HCT116 (cell line): ENCODE data around the gene KLK13.

Source experiments
- ATF3 ChIP-seq: IDR thresholded peaks from 2 replicates; pipeline ENCODE4 v1.6.1; 2012
- CEBPB ChIP-seq: IDR thresholded peaks from 2 replicates; pipeline ENCODE4 v1.6.1; 2012; ENCODE audit warnings: low read depth
- CTCF ChIP-seq, 3 experiments: fragments of 200-600 bp in 1 of 3; sonication (generic) in 1 of 3; IDR thresholded peaks in 2 of 3; conservative IDR thresholded peaks in 1 of 3; 2 replicates each; pipeline ENCODE4 v1.5.1; 2012 to 2017; ENCODE audit warnings: low read depth in 2 of 3, low read length in 2 of 3, antibody characterized with exemption in 1 of 3, borderline replicate concordance in 1 of 3, control low read depth in 1 of 3, mild to moderate bottlenecking in 1 of 3, mixed read lengths in 1 of 3, mixed run types in 1 of 3, moderate library complexity in 1 of 3; ENCODE audit not compliant: insufficient read depth in 1 of 3
- EZH2 ChIP-seq: fragments of 200-600 bp; sonication (generic); IDR thresholded peaks from 2 replicates; pipeline ENCODE4 v1.6.1; 2017; ENCODE audit warnings: antibody characterized with exemption, mixed run types
- EZH2phosphoT487 ChIP-seq: fragments of 200-600 bp; IDR thresholded peaks from 2 replicates; pipeline ENCODE4 v1.6.1; 2018; ENCODE audit warnings: antibody characterized with exemption, borderline replicate concordance
- FOSL1 ChIP-seq: IDR thresholded peaks from 2 replicates; pipeline ENCODE4 v1.6.1; 2012; ENCODE audit warnings: low read depth
- POLR2A ChIP-seq: IDR thresholded peaks from 2 replicates; pipeline ENCODE4 v1.7.0; 2011; ENCODE audit warnings: borderline replicate concordance; ENCODE audit not compliant: insufficient read depth, insufficient read length; ENCODE audit errors: extremely low read depth
- RAD21 ChIP-seq: IDR thresholded peaks from 2 replicates; pipeline ENCODE4 v1.6.1; 2012; ENCODE audit warnings: low read depth, mild to moderate bottlenecking
- SIN3A ChIP-seq: IDR thresholded peaks from 2 replicates; pipeline ENCODE4 v1.6.1; 2012; ENCODE audit warnings: low read depth
- SRF ChIP-seq: IDR thresholded peaks from 2 replicates; pipeline ENCODE4 v1.6.1; 2012; ENCODE audit warnings: low read depth
- TCF7L2 ChIP-seq: IDR thresholded peaks from 2 replicates; pipeline ENCODE4 v1.7.0; 2011; ENCODE audit warnings: borderline replicate concordance, inconsistent platforms; ENCODE audit not compliant: insufficient read depth, insufficient read length; ENCODE audit errors: extremely low read depth
- YY1 ChIP-seq: IDR thresholded peaks from 2 replicates; pipeline ENCODE4 v1.6.1; 2011; ENCODE audit warnings: low read length, low read depth, moderate library complexity, mild to moderate bottlenecking; ENCODE audit not compliant: insufficient replicate concordance; ENCODE audit errors: extremely low read depth

GRCh38 chr19:51101171-51101865, 36.4 kb upstream of the KLK13 start:
- no peak for TF ChIP-seq SRF
- TF ChIP-seq CTCF (IDR thresholded peaks at IDR 0.05 in 2 of 3, conservative IDR thresholded peaks at IDR 0.05 in 1 of 3; ENCODE audit: borderline replicate concordance in 1 of 3, insufficient read depth in 1 of 3, low read depth in 2 of 3, low read length in 2 of 3) = no peak
- no peak for TF ChIP-seq POLR2A
- no peak for TF ChIP-seq RAD21
- TF ChIP-seq FOSL1 = no peak
- TF ChIP-seq EZH2phosphoT487 = no peak
- TF ChIP-seq TCF7L2 = no peak
- TF ChIP-seq CEBPB = no peak
- no peak for TF ChIP-seq SIN3A
- no peak for TF ChIP-seq EZH2
- TF ChIP-seq YY1 = no peak
- TF ChIP-seq ATF3 = no peak
